Measurements from ENCODE around the gene EGFLAM.

The EGFLAM gene

DNA sequence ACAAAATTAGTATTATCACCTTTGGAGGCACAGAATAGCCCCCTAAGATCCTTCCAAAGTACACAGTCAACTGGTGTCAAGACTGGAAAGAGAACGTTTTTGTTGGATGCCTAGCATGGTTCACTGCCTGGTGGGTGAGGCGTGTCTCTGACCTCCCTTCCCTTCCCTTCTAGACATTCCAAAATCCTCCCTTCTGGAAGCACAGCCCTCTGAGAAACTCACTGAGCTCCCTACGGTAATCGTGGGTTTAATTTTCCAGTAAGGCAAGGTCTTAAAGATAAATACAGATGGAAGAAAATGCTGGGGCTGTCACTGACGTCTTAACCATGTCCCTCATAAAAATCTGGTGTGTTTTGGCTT is 159.3 kb downstream of the EGFLAM start:
- TF ChIP-seq, protein P1, sequence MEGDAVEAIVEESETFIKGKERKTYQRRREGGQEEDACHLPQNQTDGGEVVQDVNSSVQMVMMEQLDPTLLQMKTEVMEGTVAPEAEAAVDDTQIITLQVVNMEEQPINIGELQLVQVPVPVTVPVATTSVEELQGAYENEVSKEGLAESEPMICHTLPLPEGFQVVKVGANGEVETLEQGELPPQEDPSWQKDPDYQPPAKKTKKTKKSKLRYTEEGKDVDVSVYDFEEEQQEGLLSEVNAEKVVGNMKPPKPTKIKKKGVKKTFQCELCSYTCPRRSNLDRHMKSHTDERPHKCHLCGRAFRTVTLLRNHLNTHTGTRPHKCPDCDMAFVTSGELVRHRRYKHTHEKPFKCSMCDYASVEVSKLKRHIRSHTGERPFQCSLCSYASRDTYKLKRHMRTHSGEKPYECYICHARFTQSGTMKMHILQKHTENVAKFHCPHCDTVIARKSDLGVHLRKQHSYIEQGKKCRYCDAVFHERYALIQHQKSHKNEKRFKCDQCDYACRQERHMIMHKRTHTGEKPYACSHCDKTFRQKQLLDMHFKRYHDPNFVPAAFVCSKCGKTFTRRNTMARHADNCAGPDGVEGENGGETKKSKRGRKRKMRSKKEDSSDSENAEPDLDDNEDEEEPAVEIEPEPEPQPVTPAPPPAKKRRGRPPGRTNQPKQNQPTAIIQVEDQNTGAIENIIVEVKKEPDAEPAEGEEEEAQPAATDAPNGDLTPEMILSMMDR (IDR thresholded peaks at IDR 0.05; ENCODE audit: control insufficient read depth, insufficient read depth, low read depth, low read length, missing control alignments) = no peak
- DNase-seq (ENCODE audit: low read depth) = no peak
- H3K4me3 ChIP-seq (ENCODE audit: control insufficient read depth, low read depth, low read length) = no peak overlapping the region

DNA sequence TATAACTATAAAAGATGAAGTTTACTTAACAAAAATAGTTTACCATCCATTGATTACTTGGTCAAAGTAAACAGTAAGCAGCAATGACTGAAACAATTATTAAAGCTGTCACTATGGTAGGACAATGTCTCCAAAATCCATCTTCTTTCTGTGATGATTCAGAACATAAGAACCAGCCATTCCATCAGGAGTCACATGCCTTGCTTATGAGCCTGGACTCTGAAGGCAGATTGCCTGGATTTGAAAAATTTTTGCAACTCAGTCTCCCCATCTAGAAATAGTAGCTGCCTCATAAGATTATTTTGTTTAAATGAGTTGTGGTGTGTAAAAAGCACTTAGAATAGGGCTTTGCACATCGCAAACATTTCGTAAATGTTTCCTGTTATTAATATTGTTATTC is 161.9 kb downstream of the EGFLAM start:
- TF ChIP-seq, protein P1 (IDR thresholded peaks at IDR 0.05; ENCODE audit: control insufficient read depth, insufficient read depth, low read depth, low read length, missing control alignments) = no peak
- no peak overlapping the region for H3K4me3 ChIP-seq (ENCODE audit: control insufficient read depth, low read depth, low read length)
- DNase-seq (ENCODE audit: low read depth) = no peak

GRCh38 chr5:38420691-38421390 is 162.5 kb downstream of the EGFLAM start:
- H3K4me3 ChIP-seq (ENCODE audit: control insufficient read depth, low read depth, low read length) = no peak overlapping the region
- TF ChIP-seq, protein P1 (IDR thresholded peaks at IDR 0.05; ENCODE audit: control insufficient read depth, insufficient read depth, low read depth, low read length, missing control alignments) = peak; percentile 80
- peak; percentile 38 for DNase-seq (ENCODE audit: low read depth)

DNA sequence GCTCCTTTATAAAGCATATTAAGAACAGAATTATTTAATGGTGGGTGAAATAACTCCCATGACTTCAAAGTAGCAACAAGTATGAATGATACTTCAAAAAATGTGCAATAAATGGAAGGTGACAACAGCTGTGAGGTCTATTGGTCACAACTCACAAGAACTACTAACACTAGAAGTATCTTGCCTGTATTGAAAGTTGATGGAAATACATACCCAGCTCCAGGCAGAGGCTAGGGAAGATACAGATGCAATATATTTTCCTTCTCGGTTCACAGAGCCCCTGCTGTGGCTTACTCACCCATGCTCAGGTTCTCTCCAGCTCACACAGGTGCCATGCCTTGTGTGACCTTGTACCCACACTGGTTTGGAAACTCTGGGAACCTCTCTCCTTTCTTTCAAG is 164.3 kb downstream of the EGFLAM start:
- TF ChIP-seq, protein P1 (IDR thresholded peaks at IDR 0.05; ENCODE audit: control insufficient read depth, insufficient read depth, low read depth, low read length, missing control alignments) = no peak
- no peak for DNase-seq (ENCODE audit: low read depth)
- no peak overlapping the region for H3K4me3 ChIP-seq (ENCODE audit: control insufficient read depth, low read depth, low read length)

- TF ChIP-seq, protein P1 (IDR thresholded peaks at IDR 0.05; ENCODE audit: control insufficient read depth, insufficient read depth, low read depth, low read length, missing control alignments) = no peak
- no peak for DNase-seq (ENCODE audit: low read depth)
- H3K4me3 ChIP-seq (ENCODE audit: control insufficient read depth, low read depth, low read length) = no peak overlapping the region
Observed at GRCh38 chr5:38423276-38424147, 165.2 kb downstream of the EGFLAM start.

DNA sequence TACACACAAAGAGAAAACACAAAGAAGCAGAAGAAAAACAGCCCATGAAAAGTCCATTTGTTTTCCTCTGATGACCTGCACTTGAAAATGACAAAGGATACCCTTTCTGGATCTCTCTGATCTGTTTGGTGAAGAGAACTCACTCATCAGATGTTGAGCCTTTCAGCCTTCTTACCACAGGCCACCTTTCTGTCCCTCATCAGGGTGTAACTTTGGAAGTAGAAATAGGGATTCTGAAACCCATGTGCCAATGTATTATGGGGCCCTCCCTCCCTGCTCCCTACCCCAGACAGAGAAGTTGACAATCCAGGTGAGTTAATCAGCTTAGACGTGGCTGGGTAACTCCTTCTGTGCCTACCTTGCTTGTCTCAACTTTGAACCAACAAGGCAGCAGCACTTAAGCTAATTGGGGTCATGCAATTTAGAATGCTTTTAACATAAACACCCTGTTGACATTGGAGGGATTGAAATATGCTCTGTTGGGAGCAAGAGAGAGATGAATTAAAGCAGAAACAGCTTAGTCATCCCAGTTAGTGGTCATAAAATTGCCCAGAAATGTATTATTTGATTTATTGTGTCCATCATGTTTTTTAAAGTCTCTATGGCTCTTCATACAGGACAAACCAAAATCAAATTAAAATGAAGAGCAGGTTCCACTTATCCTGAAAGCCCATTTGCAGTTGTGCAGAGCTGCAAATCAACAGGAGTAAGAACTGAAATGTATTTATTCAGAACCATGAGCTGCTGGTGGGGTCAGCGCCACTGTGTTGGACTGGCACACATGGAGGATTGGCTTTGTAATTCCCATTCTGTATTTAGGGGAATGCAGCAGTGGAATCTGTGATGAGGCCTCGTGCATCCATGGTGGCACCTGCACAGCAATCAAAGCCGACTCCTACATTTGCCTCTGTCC is 166.0 kb downstream of the EGFLAM start:
- DNase-seq (ENCODE audit: low read depth) = no peak
- H3K4me3 ChIP-seq (ENCODE audit: control insufficient read depth, low read depth, low read length) = no peak overlapping the region
- TF ChIP-seq, protein P1 (IDR thresholded peaks at IDR 0.05; ENCODE audit: control insufficient read depth, insufficient read depth, low read depth, low read length, missing control alignments) = no peak

All from AG09309 (cell line).